Right ventricle myocardium inferior (tissue), 1 donor: ENCODE measurements around the gene CRELD2. TPM values are rescaled to one million over a fixed set of nuclear protein-coding genes. Genes with fewer than 3 reads are reported as not detected.

Experiments used
- ATAC-seq: fragments of 200-7000 bp; cut with Tn5 transposase; one replicate; pipeline ENCODE4 v1.9.1; 2020; ENCODE audit warnings: mild to moderate bottlenecking, moderate library complexity
- DNase-seq: peaks from one replicate; pipeline ENCODE4 v3.0.0; 2021; ENCODE audit errors: missing footprints
- intact Hi-C: fragments of 100-400 bp; cut with DNase I; formaldehyde crosslinking; loops from one replicate; pipeline ENCODE4 v1.11.0; 2022
- total RNA-seq: library from RNA; stranded (reverse); fragmentation: NEBNext Ultra II Directional; extraction: Animal tissue kit (Norgen Biotek cat#: 25700); gene quantifications from one replicate; pipeline ENCODE4 v1.2.1, GENCODE V29; 2021
- donor health status: DM: no; HTN: yes; CAD: no; lungs with severe emphysema.

CRELD2 gene
- total RNA-seq, 1 donor from 2014 or later, result 30.6 TPM

GRCh38 chr22:49886346-49887063 is 31.9 kb upstream of the CRELD2 start:
- ATAC-seq (no peak), DNase-seq (no peak)
- intact Hi-C loops, result no loop called here

DNA sequence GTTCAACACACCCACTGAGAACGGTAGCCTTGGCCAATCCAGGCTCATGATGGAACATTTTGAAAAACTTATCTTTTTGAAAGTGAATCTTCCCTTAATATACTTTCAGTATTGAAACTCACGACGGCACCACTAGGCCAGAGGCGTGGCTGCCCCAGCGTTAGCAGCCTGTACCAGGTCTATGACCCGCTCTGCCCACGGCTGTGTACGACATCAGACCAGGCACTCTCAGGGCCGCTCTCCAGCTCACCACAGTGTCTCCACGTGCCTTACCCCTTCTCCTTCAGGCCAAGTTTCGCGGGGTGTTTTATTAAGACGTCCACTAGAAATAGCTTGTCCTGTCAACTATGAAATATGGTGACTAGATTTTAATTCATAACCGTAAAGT is 31.4 kb upstream of the CRELD2 start:
- no peak for ATAC-seq
- intact Hi-C loops, result no loop called here
- no peak for DNase-seq

GRCh38 chr22:49887702-49888101 is 30.7 kb upstream of the CRELD2 start:
- ATAC-seq (no peak), DNase-seq (no peak)
- intact Hi-C loops, result no loop called here

DNA sequence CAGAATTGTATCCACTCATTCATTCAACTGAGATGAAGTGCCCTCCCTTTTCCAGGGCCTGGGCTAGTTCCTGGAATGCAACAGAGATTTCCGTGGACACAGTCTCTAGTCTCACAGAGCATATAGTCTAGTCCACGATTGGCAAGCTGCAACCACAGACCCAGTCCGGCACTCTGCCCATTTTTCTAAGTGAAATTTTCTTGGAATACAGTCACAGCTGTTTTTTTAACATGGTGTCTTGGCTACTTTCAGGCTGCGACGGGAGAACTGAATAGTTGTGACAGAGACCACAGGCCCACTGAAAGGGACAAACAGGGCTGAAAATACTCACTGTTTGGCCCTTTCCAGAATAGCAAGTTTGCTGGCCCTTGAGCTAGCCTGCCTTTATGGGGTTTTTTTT is 29.4 kb upstream of the CRELD2 start:
- DNase-seq (no peak), ATAC-seq (no peak)
- intact Hi-C loops, result no loop called here

DNA sequence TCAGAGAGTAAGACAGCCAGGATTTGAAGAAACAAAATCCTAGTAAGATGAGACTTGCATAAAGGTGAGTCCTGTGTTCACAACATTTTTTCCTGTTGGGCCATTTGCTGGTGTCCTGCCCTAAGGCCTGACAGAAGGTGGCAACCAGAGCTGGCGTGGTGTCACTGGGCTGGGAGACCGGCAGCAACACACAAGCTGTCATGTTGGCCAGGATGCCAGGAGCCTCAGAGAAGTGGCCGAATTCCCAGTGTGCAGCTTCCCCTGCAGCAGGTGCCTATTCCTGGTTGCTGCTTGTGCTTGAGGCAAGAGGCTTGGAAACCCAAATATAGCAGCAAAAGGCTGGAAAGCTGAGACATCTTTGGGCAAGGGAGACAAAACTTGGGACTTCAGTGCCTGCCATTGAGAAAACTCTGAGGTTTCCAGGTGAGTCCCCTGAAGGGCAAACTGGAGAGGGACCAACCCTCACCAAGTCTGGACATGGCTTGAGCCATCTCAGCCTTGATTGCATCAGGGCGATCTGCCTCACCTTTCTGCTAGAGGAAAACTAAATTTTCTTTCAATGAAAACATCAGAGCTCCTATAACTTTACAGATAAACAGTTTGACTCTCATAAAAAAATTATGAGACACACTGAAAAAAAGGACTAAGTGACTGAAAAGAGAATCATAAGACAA is 26.1 kb upstream of the CRELD2 start:
- DNase-seq (no peak), ATAC-seq (peak; percentile 82)
- intact Hi-C loops, result no loop called here

DNA sequence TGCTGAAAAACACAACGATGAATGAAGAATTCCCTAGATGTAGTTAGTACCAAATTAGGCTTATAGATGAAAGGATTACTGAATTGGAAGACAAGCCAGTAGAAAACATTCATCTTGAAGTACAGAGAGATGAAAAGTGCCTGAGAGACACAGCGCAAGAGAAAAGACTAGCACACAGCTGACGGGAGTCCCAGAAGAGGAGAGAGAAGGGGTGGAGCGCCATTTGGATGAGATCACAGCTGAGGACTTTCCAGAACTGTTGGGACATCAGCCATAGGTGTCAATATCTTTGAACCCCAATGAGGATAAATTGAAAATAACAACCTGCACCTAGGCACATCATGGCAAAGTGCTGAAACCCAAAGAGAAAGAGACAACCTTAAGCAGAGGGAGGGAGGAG is 25.4 kb upstream of the CRELD2 start:
- ATAC-seq (no peak), DNase-seq (no peak)
- intact Hi-C loops, result no loop called here

- ATAC-seq (no peak), DNase-seq (no peak)
- intact Hi-C loops, result no loop called here
Measured at GRCh38 chr22:49894322-49895054, 23.9 kb upstream of the CRELD2 start.

DNA sequence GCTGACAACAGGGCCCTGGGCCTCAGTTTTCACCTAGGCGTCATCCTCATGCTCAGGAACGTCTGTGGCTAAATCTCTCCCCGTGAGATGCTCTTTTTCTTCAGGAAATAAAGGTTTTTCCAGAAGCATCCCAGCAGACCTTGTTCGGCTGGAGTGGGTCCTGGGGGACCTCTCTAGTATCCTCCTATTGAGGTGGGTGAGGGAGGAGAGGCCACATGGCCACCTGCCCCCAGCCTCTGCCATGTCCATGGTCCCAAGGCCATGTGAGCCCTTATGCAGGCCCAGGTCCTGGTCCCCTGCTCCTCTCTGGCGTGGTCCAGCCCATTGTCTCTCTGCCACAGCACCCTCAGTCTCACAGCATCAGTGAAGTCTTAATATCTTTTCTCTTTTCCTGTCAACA is 22.2 kb upstream of the CRELD2 start:
- no peak for DNase-seq
- intact Hi-C loops, result no loop called here
- ATAC-seq, result no peak

GRCh38 chr22:49897015-49897684 is 21.3 kb upstream of the CRELD2 start:
- DNase-seq (no peak), ATAC-seq (no peak)
- intact Hi-C loops, result no loop called here

DNA sequence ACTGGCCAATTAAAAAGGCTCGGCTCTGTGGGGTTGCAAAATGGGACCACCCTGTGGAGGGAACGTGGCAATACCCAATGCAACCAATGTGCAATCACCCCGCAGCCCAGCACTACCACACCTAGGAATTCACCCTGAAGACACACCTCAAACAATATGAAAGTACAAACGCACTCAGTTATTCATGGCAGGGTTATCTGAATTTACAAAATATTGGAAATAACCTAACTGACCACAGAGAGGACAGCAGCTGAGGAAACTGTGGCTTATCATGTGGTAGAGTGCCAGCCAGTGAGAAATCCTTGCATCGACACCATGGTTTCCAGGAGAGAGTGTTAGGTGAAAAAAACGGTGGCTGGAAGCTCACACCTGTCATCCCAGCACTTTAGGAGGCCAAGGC is 18.9 kb upstream of the CRELD2 start:
- intact Hi-C loops, result no loop called here
- DNase-seq, result no peak
- ATAC-seq, result no peak

- DNase-seq (no peak), ATAC-seq (no peak)
- intact Hi-C loops, result no loop called here
Measured at GRCh38 chr22:49900441-49901230, 17.8 kb upstream of the CRELD2 start.

- DNase-seq (no peak), ATAC-seq (no peak)
- intact Hi-C loops, result no loop called here
Measured at GRCh38 chr22:49901457-49901856, 17.0 kb upstream of the CRELD2 start.

- intact Hi-C loops, result no loop called here
- DNase-seq (no peak), ATAC-seq (peak; percentile 71)
Measured at GRCh38 chr22:49903322-49904039, 15.0 kb upstream of the CRELD2 start.

DNA sequence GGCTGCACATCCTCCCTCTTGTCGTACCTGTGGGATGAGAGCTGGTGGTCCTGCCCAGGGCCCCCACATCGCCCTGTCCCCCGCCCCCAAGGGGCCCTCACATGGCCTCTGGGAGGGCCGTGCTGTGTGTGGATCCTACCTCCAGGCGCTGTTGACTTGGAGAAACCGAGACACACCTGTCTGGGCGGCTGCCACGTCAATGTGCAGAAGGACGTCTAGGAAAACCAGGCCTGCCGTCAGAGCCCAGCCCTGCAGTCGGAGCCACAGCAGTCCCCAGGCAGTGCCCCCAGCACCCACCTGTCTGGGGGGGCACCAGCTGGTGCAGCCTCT is 14.4 kb upstream of the CRELD2 start:
- DNase-seq (no peak), ATAC-seq (peak; percentile 14)
- intact Hi-C loops, result no loop called here

GRCh38 chr22:49905465-49905864 is 13.0 kb upstream of the CRELD2 start:
- intact Hi-C loops, result no loop called here
- DNase-seq (no peak), ATAC-seq (no peak)

DNA sequence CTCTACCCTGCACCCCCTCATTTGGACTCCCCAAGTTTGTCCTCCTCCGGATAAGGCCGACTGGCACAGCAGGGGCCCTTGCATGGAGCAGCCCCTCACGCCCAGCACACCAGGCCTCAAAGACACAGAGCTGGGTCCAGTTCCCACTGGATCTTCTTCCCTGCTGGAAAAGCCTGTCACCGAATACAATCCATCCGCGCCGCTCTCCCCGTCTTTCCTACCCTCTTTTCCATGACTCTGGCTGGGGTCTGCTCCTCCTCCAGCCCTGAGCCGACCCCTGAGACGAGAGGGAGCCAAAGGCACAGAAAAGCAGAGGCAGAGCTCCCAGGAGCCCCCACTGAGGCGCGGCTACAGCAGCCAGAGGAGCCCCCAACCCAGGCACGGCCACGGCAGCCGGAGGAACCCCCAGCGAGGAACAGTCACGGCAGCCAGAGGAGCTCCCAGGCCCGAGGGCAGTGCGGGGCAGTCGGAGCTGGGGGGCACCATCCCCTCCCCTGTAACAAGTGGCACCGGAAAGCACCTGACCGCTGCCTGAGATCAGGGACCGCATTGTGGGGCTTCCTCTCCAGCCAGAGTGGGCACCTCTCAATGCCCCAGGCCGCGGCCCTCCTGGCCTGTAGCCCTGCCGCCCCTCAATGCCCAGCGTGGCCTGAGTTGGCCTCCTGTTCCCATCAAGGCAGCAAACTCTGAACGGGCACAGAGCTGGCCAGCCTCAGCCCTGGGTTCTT is 12.2 kb upstream of the CRELD2 start:
- intact Hi-C loops, result no loop called here
- ATAC-seq, result no peak
- DNase-seq, result no peak

- ATAC-seq (no peak), DNase-seq (peak; percentile 7)
- intact Hi-C loops, result no loop called here
Measured at GRCh38 chr22:49906799-49907290, 11.6 kb upstream of the CRELD2 start.

DNA sequence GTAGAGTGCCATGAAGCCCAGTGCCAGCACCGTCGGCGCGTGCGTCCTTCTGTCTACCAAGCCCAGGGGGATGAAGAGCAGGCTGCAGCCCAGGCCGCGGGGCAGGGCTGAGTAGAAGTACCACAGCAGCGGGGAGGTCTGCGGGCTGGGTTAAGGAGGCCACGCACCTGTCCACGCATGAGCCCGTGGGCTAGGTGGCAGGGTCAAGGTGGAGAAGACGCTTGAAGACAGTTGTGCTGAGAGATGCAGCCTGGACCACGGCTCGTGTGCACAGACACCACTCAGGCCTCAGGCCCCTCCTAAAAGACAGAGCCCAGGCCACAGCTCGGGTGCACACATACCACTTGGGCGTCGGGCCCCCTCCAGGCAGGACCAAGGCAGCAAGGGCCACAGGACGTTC is 10.6 kb upstream of the CRELD2 start:
- ATAC-seq (no peak), DNase-seq (no peak)
- intact Hi-C loops, result no loop called here
